GM23338 (cell line): ENCODE results near the gene KIAA0232. TPM values are rescaled to one million over a fixed set of nuclear protein-coding genes. Genes with fewer than 3 reads are reported as not detected.

Experiments
- ATAC-seq: fragments of 200-7000 bp; cut with Tn5 transposase; 3 replicates; pipeline ENCODE4 v1.9.1; 2020
- DNase-seq: peaks from one replicate; pipeline ENCODE4 v3.0.0-alpha.2; 2015; ENCODE audit warnings: low spot score
- H2AFZ ChIP-seq: fragments of 200-600 bp; sonication (generic); 2 replicates; pipeline ENCODE4 v1.8.0; 2016; ENCODE audit warnings: antibody characterized with exemption, mild to moderate bottlenecking, moderate library complexity
- H3F3A ChIP-seq: fragments of 200-600 bp; sonication (generic); replicated peaks from 2 replicates; pipeline ENCODE4 v1.8.0; 2017; ENCODE audit warnings: antibody characterized with exemption, mixed run types, low read depth
- H3K27ac ChIP-seq: fragments of 200-600 bp; sonication (generic); 2 replicates; pipeline ENCODE4 v1.6.1; 2016; ENCODE audit warnings: low read depth
- H3K27me3 ChIP-seq: fragments of 200-600 bp; sonication (generic); 2 replicates; pipeline ENCODE4 v1.8.0; 2016; ENCODE audit warnings: mild to moderate bottlenecking, mixed run types, moderate library complexity; ENCODE audit not compliant: insufficient read depth
- H3K36me3 ChIP-seq: fragments of 200-600 bp; sonication (generic); 2 replicates; pipeline ENCODE4 v1.8.0; 2016; ENCODE audit warnings: mild to moderate bottlenecking; ENCODE audit not compliant: insufficient read depth
- H3K4me1 ChIP-seq: fragments of 200-600 bp; sonication (generic); 2 replicates; pipeline ENCODE4 v1.8.0; 2016; ENCODE audit warnings: mild to moderate bottlenecking, moderate library complexity; ENCODE audit not compliant: insufficient read depth
- H3K4me2 ChIP-seq: fragments of 200-600 bp; sonication (generic); 2 replicates; pipeline ENCODE4 v1.7.1; 2017; ENCODE audit warnings: mixed run types
- H3K4me3 ChIP-seq: fragments of 200-600 bp; sonication (generic); 2 replicates; pipeline ENCODE4 v1.6.1; 2016; ENCODE audit warnings: mixed run types
- H3K79me2 ChIP-seq: fragments of 200-600 bp; sonication (generic); replicated peaks from 2 replicates; pipeline ENCODE4 v1.8.0; 2017; ENCODE audit warnings: mild to moderate bottlenecking; ENCODE audit not compliant: insufficient read depth
- H3K9me2 ChIP-seq: fragments of 200-600 bp; sonication (generic); 2 replicates; pipeline ENCODE4 v1.8.0; 2017; ENCODE audit not compliant: insufficient read depth
- H4K20me1 ChIP-seq: fragments of 200-600 bp; sonication (generic); replicated peaks from 2 replicates; pipeline ENCODE4 v1.8.0; 2017; ENCODE audit warnings: mild to moderate bottlenecking; ENCODE audit not compliant: insufficient read depth
- H3K27ac Mint-ChIP-seq: 2 replicates; pipeline ENCODE4 v1.8.0; 2020; ENCODE audit warnings: inconsistent platforms, mild to moderate bottlenecking, moderate library complexity, mixed read lengths
- H3K27me3 Mint-ChIP-seq: 3 replicates; pipeline ENCODE4 v1.8.0; 2022; ENCODE audit warnings: low read depth, mild to moderate bottlenecking, moderate library complexity, mixed read lengths, inconsistent platforms; ENCODE audit not compliant: insufficient read depth, poor library complexity
- H3K36me3 Mint-ChIP-seq: 3 replicates; pipeline ENCODE4 v1.8.0; 2021; ENCODE audit warnings: low read depth, mild to moderate bottlenecking, inconsistent platforms, moderate library complexity, mixed read lengths
- H3K4me1 Mint-ChIP-seq: 3 replicates; pipeline ENCODE4 v1.8.0; 2020; ENCODE audit warnings: mild to moderate bottlenecking, inconsistent platforms, mixed read lengths
- H3K4me3 Mint-ChIP-seq: 3 replicates; pipeline ENCODE4 v1.8.0; 2021; ENCODE audit warnings: moderate library complexity, mild to moderate bottlenecking, inconsistent platforms, mixed read lengths
- H3K9me3 Mint-ChIP-seq: 3 replicates; pipeline ENCODE4 v1.8.0; 2020; ENCODE audit warnings: moderate library complexity, mild to moderate bottlenecking, inconsistent platforms, mixed read lengths
- CREB1 ChIP-seq: fragments of 250-450 bp; sonication (Bioruptor Pico); IDR thresholded peaks from 2 replicates; pipeline ENCODE4 v1.5.0; 2020; ENCODE audit warnings: low read depth, mild to moderate bottlenecking, moderate library complexity
- CTCF ChIP-seq, 2 experiments: fragments of 200-600 bp in 1 of 2; sonication (generic) in 1 of 2; conservative IDR thresholded peaks; 2 replicates each; pipeline versions ENCODE4 v1.5.1 to v1.6.1; 2016 to 2017; ENCODE audit warnings: antibody characterized with exemption in 2 of 2, low read depth in 2 of 2, mild to moderate bottlenecking in 2 of 2, moderate library complexity in 1 of 2
- ETS1 ChIP-seq: IDR thresholded peaks from 2 replicates; pipeline ENCODE4 v1.6.1; 2016; ENCODE audit warnings: antibody characterized with exemption
- EZH2 ChIP-seq: fragments of 200-600 bp; sonication (generic); IDR thresholded peaks from one replicate; pipeline ENCODE4 v1.8.0; 2017; ENCODE audit warnings: antibody characterized with exemption, mild to moderate bottlenecking, low read depth; ENCODE audit not compliant: unreplicated experiment
- EZH2phosphoT487 ChIP-seq: fragments of 200-600 bp; sonication (generic); IDR thresholded peaks from one replicate; pipeline ENCODE4 v1.8.1; 2018; ENCODE audit warnings: antibody characterized with exemption; ENCODE audit not compliant: unreplicated experiment
- JUNB ChIP-seq: IDR thresholded peaks from one replicate; pipeline ENCODE4 v1.6.1; 2016; ENCODE audit warnings: antibody characterized with exemption; ENCODE audit not compliant: unreplicated experiment
- NANOG ChIP-seq: IDR thresholded peaks from 2 replicates; pipeline ENCODE4 v1.6.1; 2016; ENCODE audit warnings: antibody characterized with exemption, borderline replicate concordance
- POLR2AphosphoS5 ChIP-seq: IDR thresholded peaks from 2 replicates; pipeline ENCODE4 v1.6.1; 2016; ENCODE audit warnings: antibody characterized with exemption, low read depth
- REST ChIP-seq: IDR thresholded peaks from one replicate; pipeline ENCODE4 v1.6.1; 2018; ENCODE audit warnings: antibody characterized with exemption; ENCODE audit not compliant: unreplicated experiment
- STAT1 ChIP-seq: IDR thresholded peaks from one replicate; pipeline ENCODE4 v1.6.1; 2016; ENCODE audit warnings: antibody characterized with exemption; ENCODE audit not compliant: unreplicated experiment
- ZNF114 ChIP-seq: fragments of 250-450 bp; sonication (Bioruptor Pico); IDR thresholded peaks from 2 replicates; pipeline ENCODE4 v1.5.0; 2020; ENCODE audit warnings: mild to moderate bottlenecking, moderate library complexity
- ZNF331 ChIP-seq: fragments of 250-450 bp; sonication (Bioruptor Pico); IDR thresholded peaks from 2 replicates; pipeline ENCODE4 v1.5.0; 2020; ENCODE audit warnings: low read depth, mild to moderate bottlenecking, moderate library complexity
- ZNF462 ChIP-seq: fragments of 250-450 bp; sonication (Bioruptor Pico); IDR thresholded peaks from 2 replicates; pipeline ENCODE4 v1.5.0; 2020; ENCODE audit warnings: mild to moderate bottlenecking, moderate library complexity
- polyA plus RNA-seq: library from polyadenylated mRNA; unstranded; fragments of >200 nt; fragmentation: Nextera tagmentation; extraction: Ambion mirVana; gene quantifications from 2 replicates; pipeline ENCODE4 v1.2.1, GENCODE V29; 2016
- total RNA-seq: library from RNA; depleted of rRNA; stranded (reverse); fragments of >200 nt; shearing (Covaris generic); gene quantifications from 2 replicates; pipeline ENCODE4 v1.2.3, GENCODE V29; 2014

The KIAA0232 gene
- total and polyA plus RNA-seq, 2 experiments from 2014 or later: 14.3 to 34.9 TPM

GRCh38 chr4:6851431-6851830, 68.9 kb downstream of the KIAA0232 start (continued):
- no peak for TF ChIP-seq ETS1

GRCh38 chr4:6851962-6852361, 69.4 kb downstream of the KIAA0232 start:
- Histone ChIP-seq H3K4me3 (no peak overlapping the region), H3K4me1 (peaks cover 37% of the 10 kb centered on the region), H4K20me1 (peaks cover 10% of the 10 kb centered on the region), H3K27ac (no peak overlapping the region), H3K79me2 (peaks cover 33% of the 10 kb centered on the region), H3K4me2 (no peak overlapping the region), H3K9me2 (no peaks in the 10 kb centered on the region), H3K36me3 (no peaks in the 10 kb centered on the region), H3F3A (no peaks in the 10 kb centered on the region), H3K27me3 (no peaks in the 10 kb centered on the region), H2AFZ (no peak overlapping the region)
- H3K27ac Mint-ChIP-seq: no peak overlapping the region
- no peak for DNase-seq
- peaks cover 12% of the 10 kb centered on the region; the same call in 1 of the 3 replicates for H3K9me3 Mint-ChIP-seq
- peaks cover 43% of the 10 kb centered on the region for H3K36me3 Mint-ChIP-seq
- peaks cover 44% of the 10 kb centered on the region for H3K4me1 Mint-ChIP-seq
- H3K4me3 Mint-ChIP-seq: no peak overlapping the region
- peaks cover 4% of the 10 kb centered on the region for H3K27me3 Mint-ChIP-seq
- no peak for ATAC-seq
- no peak for TF ChIP-seq CTCF (conservative IDR thresholded peaks at IDR 0.05; ENCODE audit: low read depth in 2 of 2)
- no peak for TF ChIP-seq STAT1
- TF ChIP-seq POLR2AphosphoS5: no peak
- no peak for TF ChIP-seq ZNF331 (CRISPR knock-in tag)
- TF ChIP-seq JUNB: no peak
- no peak for TF ChIP-seq ZNF462 (CRISPR knock-in tag)
- no peak for TF ChIP-seq REST
- no peak for TF ChIP-seq ZNF114 (CRISPR knock-in tag)
- TF ChIP-seq EZH2: no peak
- no peak for TF ChIP-seq CREB1 (CRISPR knock-in tag)
- no peak for TF ChIP-seq NANOG
- no peak for TF ChIP-seq EZH2phosphoT487
